ENCODE results near the gene MGP.

- TF ChIP-seq NR2F6 (IDR thresholded peaks at IDR 0.05) (no peak), NR2F6 (CRISPR knock-in tag; IDR thresholded peaks at IDR 0.05) (no peak; the same call in 1 of the 2 replicates), THAP11 (CRISPR knock-in tag; IDR thresholded peaks at IDR 0.05) (no peak)
- TF ChIP-seq, protein P1, sequence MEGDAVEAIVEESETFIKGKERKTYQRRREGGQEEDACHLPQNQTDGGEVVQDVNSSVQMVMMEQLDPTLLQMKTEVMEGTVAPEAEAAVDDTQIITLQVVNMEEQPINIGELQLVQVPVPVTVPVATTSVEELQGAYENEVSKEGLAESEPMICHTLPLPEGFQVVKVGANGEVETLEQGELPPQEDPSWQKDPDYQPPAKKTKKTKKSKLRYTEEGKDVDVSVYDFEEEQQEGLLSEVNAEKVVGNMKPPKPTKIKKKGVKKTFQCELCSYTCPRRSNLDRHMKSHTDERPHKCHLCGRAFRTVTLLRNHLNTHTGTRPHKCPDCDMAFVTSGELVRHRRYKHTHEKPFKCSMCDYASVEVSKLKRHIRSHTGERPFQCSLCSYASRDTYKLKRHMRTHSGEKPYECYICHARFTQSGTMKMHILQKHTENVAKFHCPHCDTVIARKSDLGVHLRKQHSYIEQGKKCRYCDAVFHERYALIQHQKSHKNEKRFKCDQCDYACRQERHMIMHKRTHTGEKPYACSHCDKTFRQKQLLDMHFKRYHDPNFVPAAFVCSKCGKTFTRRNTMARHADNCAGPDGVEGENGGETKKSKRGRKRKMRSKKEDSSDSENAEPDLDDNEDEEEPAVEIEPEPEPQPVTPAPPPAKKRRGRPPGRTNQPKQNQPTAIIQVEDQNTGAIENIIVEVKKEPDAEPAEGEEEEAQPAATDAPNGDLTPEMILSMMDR (CRISPR knock-in tag; IDR thresholded peaks at IDR 0.05) = no peak
These were observed 49.1 kb downstream of the MGP start for GRCh38 chr12:14836336-14837210.
